Muscle of leg (tissue), 11 donors: ENCODE results near the gene GRID2. TPM values are rescaled to one million over a fixed set of nuclear protein-coding genes. Genes with fewer than 3 reads are reported as not detected.
A peak's percentile ranks its signal among the peaks of the same experiment; 100 is the strongest.
"Not testable (repeated sequence)": the region's sequence is repeated elsewhere in the genome, so short reads cannot be mapped to it uniquely, and the experiment has no call there.

Experiments
- DNase-seq: peaks from one replicate; pipeline ENCODE4 v3.0.0; 2013
- H3K27ac ChIP-seq: one replicate; pipeline ENCODE4 v1.5.1; 2013; ENCODE audit warnings: mild to moderate bottlenecking, low read length, control low read depth
- H3K27me3 ChIP-seq: one replicate; pipeline ENCODE4 v1.6.1; 2013; ENCODE audit warnings: low read length; ENCODE audit not compliant: control insufficient read depth, insufficient read depth
- H3K36me3 ChIP-seq: one replicate; pipeline ENCODE4 v1.6.1; 2013; ENCODE audit warnings: low read length; ENCODE audit not compliant: control insufficient read depth, insufficient read depth
- H3K4me1 ChIP-seq: one replicate; pipeline ENCODE4 v1.6.1; 2013; ENCODE audit warnings: low read length; ENCODE audit not compliant: control insufficient read depth, insufficient read depth
- H3K4me3 ChIP-seq: one replicate; pipeline ENCODE4 v1.5.1; 2013; ENCODE audit warnings: low read length, control low read depth
- H3K9me3 ChIP-seq: replicated peaks from 2 replicates; pipeline ENCODE4 v1.6.1; 2013; ENCODE audit warnings: low read depth, low read length; ENCODE audit not compliant: control insufficient read depth
- WGBS: methylation state at CpG from one replicate; pipeline ENCODE4 v1.1.5; 2013; ENCODE audit warnings: missing lambda C conversion rate; ENCODE audit not compliant: insufficient coverage; 5-methylcytosine and 5-hydroxymethylcytosine counted together
- polyA plus RNA-seq, 8 donors: library from polyadenylated mRNA; unstranded; fragments of 120-200 nt; gene quantifications; one replicate each; pipeline versions ENCODE4 v1.2.1 to v1.2.3, GENCODE V29; 2013; ENCODE audit warnings: inconsistent platforms in 1 of 8, low replicate concordance in 1 of 8; ENCODE audit not compliant: insufficient read length in 8 of 8, insufficient read depth in 1 of 8
- total RNA-seq: library from RNA; stranded (reverse); fragments of 120-200 nt; gene quantifications from one replicate; pipeline ENCODE4 v1.2.4, GENCODE V29; 2013

Gene GRID2
- total and polyA plus RNA-seq, 9 donors: 0.29 to 1.4 (median 0.60) TPM

DNA sequence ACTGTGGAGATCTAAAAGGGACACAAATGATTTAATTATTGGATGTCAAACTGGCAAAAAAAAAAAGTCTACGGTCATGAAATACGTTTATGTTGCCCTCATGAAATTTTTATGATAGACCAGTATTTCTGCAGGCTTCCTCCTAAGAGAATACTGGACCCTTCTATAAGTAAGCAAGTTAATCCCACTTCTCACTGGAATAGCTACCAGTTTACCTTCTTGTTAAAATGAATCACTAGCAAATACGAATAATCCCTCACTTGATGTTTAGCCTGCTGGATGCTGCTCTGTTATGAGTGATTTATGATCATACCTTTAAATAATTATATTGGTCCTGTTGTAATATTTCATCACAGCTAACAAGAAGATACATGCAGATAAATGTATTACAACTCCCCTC, 39.6 kb upstream of the GRID2 start:
- no CpG with 5 or more reads among the region's 3 CpGs for WGBS
- Histone ChIP-seq H3K4me3 (no peak overlapping the region), H3K36me3 (no peaks in the 10 kb centered on the region), H3K4me1 (no peaks in the 10 kb centered on the region), H3K27ac (no peak overlapping the region), H3K9me3 (no peaks in the 10 kb centered on the region), H3K27me3 (no peaks in the 10 kb centered on the region)
- no peak for DNase-seq

DNA sequence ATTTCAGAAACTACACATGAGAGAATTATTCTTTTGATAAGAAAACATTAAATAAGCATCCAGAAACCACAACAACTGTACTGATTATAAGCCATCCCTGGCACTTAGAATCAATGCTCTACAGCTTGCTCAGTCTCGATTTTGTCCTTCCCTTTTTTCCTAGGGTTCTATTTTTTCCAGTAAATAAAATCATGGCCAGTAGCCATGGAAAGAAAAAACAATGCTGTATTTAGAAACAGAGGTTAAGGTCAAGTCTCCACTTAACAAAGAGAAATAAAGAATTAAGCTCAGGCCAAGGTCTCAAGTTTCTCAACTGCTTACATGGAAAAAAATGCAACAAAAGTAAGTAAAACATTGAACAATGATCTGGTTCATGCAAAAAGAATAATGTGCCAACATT, 38.7 kb upstream of the GRID2 start:
- Histone ChIP-seq H3K27ac (no peak overlapping the region), H3K4me3 (no peak overlapping the region), H3K4me1 (no peaks in the 10 kb centered on the region), H3K27me3 (no peaks in the 10 kb centered on the region), H3K36me3 (no peaks in the 10 kb centered on the region), H3K9me3 (no peaks in the 10 kb centered on the region)
- no CpG with 5 or more reads among the region's 1 CpG for WGBS
- DNase-seq: peak; percentile 68

DNA sequence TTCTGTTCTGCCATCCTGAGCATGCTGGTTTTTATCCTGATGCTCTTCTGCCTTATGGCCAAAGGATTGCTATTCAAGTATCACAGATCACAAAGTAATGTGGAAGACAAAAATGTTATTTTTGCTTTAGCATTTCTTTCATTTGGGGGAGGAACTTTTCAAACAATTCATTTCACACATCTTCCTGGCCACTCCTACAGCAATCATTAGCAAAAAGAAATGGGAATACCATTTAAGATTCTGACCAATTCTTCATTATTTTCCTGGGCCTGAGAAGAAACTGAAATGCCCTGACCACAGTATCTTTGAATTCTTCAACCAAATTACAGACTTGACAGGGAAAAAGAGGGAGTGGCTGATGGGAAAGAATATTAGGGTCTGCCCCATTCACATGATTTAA, 38.0 kb upstream of the GRID2 start:
- no peaks in the 10 kb centered on the region for H3K27me3 ChIP-seq
- no peak overlapping the region for H3K4me3 ChIP-seq
- H3K36me3 ChIP-seq: no peaks in the 10 kb centered on the region
- no peaks in the 10 kb centered on the region for H3K9me3 ChIP-seq
- DNase-seq: no peak
- H3K4me1 ChIP-seq: no peaks in the 10 kb centered on the region
- no peak overlapping the region for H3K27ac ChIP-seq

DNA sequence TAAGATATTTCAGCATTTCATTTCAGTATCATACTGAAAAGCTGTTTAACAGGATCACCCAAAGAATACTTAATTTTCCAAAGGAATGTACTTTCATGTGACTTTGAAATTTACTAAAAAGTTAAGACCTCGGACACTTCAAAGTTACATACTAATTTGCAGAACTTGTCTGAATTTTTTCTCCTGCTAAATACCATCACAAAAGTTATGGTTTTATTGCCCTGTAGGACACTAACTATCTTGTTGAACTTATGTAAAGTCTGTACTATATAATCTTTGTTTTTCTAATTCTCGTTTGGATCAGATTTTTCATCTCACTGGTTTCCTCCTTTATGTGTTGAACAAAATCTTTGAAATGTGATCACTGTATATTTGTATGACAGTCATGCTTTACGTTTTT, 37.2 kb upstream of the GRID2 start:
- Histone ChIP-seq H3K27ac (no peak overlapping the region), H3K9me3 (no peaks in the 10 kb centered on the region), H3K27me3 (no peaks in the 10 kb centered on the region), H3K36me3 (no peaks in the 10 kb centered on the region), H3K4me3 (no peak overlapping the region), H3K4me1 (no peaks in the 10 kb centered on the region)
- WGBS: no CpG with 5 or more reads among the region's 3 CpGs
- no peak for DNase-seq

DNA sequence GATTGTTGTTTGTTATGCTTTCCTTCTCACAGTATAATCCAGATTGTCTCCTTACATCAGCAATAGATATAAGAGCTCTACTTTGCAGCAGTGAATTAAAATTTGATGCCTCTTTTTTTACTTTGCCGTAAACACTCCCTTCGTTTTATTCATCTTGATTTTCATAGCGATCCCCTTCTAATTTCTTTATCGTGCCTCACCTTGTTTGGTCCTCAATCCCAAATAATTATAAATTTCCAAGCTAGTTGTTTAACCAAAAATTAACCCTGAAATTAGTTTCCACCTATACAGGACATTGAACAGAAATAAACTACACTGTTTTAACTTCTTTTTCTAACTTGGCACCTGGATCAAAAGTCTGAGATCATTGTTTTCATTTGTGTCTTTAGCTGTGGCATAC, 35.1 kb upstream of the GRID2 start:
- H3K27ac ChIP-seq: no peak overlapping the region
- no peak for DNase-seq
- H3K9me3 ChIP-seq: no peaks in the 10 kb centered on the region
- H3K4me1 ChIP-seq: no peaks in the 10 kb centered on the region
- H3K36me3 ChIP-seq: no peaks in the 10 kb centered on the region
- no peak overlapping the region for H3K4me3 ChIP-seq
- 98% methylated on average over 4 of the region's 4 CpGs for WGBS
- H3K27me3 ChIP-seq: no peaks in the 10 kb centered on the region

DNA sequence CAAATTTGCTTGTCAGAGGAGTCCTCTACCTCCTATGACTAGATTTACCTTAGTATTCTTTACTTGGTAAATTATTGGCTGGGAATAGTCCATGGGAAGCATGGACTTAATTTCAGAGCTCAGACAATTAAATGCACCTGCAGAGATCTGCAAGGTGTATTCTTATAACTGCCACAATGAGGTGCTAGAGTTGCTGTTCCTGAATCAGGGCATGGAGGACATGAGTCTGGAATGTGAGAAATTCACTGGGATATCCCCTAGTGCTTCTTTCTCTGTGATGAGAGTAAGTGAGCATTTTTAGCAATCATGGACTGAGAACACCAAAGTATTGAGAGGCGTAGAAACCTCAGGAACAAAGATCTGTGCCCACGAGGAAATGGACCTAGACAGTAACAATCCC, 32.9 kb upstream of the GRID2 start:
- Histone ChIP-seq H3K9me3 (no peaks in the 10 kb centered on the region), H3K27me3 (no peaks in the 10 kb centered on the region), H3K4me1 (no peaks in the 10 kb centered on the region), H3K4me3 (no peak overlapping the region), H3K27ac (no peak overlapping the region), H3K36me3 (no peaks in the 10 kb centered on the region)
- DNase-seq: no peak
- WGBS: no CpG with 5 or more reads among the region's 2 CpGs

DNA sequence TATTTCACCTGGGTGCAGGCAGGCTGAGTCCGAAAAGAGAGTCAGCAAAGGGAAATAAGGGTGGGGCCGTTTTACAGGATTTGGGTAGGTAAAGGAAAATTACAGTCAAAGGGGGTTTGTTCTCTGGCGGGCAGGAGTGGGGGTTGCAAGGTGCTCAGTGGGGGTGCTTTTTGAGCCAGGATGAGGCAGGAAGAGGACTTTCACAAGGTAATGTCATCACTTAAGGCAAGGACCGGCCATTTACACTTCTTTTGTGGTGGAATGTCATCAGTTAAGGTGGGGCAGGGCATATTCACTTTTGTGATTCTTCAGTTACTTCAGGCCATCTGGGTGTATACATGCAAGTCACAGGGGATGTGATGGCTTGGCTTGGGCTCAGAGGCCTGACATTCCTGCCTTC, 32.2 kb upstream of the GRID2 start:
- no CpG with 5 or more reads among the region's 4 CpGs for WGBS
- H3K27ac ChIP-seq, DNase-seq, H3K9me3 ChIP-seq, H3K4me3 ChIP-seq, H3K27me3 ChIP-seq, H3K4me1 ChIP-seq, H3K36me3 ChIP-seq: not testable (repeated sequence)

DNA sequence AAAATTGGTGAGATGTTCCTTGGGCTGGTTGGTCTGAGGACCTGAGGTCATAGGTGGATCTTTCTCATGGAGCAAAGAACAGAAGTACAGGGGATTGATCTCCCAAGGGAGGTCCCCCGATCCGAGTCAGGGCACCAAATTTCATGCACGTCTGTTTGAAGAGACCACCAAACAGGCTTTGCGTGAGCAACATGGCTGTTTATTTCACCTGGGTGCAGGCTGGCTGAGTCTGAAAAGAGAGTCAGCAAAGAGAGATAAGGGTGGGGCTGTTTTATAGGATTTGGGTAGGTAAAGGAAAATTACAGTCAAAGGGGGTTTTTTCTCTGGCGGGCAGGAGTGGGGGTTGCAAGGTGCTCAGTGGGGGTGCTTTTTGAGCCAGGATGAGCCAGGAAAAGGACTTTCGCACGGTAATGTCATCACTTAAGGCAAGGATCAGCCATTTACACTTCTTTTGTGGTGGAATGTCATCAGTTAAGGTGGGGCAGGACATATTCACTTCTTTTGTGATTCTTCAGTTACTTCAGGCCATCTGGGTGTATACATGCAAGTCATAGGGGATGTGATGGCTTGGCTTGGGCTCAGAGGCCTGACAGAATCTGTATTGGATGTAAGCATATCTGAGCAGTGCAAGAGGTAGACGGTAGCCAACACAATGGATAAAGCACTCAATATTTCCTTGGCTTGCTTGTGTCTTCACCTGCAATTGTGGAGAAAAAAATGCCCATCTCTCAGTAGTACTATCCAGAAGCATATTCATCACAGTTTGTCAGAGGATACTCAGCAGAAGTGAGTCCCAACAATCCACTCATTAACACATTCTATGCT, 26.5 kb upstream of the GRID2 start:
- WGBS: 78% methylated on average over 8 of the region's 8 CpGs
- H3K36me3 ChIP-seq, H3K4me3 ChIP-seq, H3K27ac ChIP-seq, DNase-seq, H3K27me3 ChIP-seq, H3K9me3 ChIP-seq, H3K4me1 ChIP-seq: not testable (repeated sequence)

DNA sequence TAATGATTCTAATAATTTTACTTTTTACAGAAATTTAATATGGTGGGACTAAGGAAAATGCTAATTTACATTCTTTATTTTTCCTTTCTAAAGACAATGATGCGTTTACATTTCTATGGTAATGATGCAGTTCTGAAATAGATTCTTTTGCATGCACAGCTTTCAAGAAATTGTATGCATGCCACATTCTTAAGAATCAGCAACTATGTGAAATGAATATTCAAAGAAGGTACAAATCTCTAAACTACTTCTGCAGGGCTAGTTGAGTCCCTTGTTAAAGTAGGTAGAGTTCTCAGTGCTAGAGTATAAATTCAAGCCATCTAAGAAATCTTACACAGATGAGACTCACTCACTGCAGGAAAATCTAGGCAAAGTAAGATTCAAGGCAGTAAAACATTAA, 24.5 kb upstream of the GRID2 start:
- Histone ChIP-seq H3K4me1 (no peaks in the 10 kb centered on the region), H3K4me3 (no peak overlapping the region), H3K27ac (no peak overlapping the region), H3K27me3 (no peaks in the 10 kb centered on the region), H3K36me3 (no peaks in the 10 kb centered on the region), H3K9me3 (no peaks in the 10 kb centered on the region)
- no peak for DNase-seq
- no CpG with 5 or more reads among the region's 1 CpG for WGBS

DNA sequence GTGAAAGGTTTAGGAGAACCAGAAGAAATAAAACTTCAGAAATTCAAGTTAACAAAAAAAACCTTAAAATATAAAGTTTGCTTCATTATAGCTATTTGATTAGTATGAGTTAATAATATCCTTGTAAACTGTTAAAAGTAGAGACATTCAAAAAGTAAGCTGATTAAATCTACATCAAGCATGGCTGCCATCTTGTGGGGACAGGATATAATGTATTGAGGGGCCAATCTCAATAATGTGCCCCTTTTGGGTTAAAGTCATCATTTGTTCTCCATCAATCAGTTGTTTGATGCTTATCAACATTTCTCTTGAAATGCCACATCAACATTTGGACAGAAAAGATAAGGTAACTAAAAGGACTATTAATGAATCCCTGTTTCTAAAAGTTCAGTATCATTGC, 4.6 kb upstream of the GRID2 start:
- Histone ChIP-seq H3K27ac (no peak overlapping the region), H3K4me3 (no peak overlapping the region), H3K9me3 (no peaks in the 10 kb centered on the region), H3K27me3 (peaks cover 6% of the 10 kb centered on the region), H3K4me1 (peaks cover 6% of the 10 kb centered on the region), H3K36me3 (no peaks in the 10 kb centered on the region)
- peak; percentile 5 for DNase-seq

DNA sequence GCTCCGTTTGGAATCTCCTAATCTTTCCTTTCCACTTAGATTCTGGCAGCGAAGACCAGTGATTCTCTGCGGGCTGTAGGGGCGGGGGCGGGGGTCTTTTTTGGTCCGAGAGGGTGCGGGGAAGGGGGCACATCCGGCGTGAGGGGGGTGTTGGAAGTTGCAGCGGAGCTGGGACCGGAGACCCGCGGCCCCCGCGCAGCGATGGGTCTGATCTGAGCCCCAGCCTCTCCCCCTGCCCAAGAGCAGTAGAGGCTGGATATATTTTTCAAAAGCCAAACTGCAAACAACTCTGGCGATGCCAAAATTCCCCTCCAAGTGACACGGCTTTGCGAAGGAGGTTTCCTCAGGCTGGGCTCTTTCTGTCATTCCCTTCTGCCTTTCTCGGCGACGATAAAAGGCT, 355 bp downstream of the GRID2 start:
- H3K4me1 ChIP-seq: peaks cover 21% of the 10 kb centered on the region
- peak overlapping the region; percentile 55 for H3K4me3 ChIP-seq
- H3K9me3 ChIP-seq: no peaks in the 10 kb centered on the region
- no peaks in the 10 kb centered on the region for H3K36me3 ChIP-seq
- 0% methylated on average over 6 of the region's 22 CpGs for WGBS
- no peak overlapping the region for H3K27ac ChIP-seq
- DNase-seq: peak; percentile 33
- H3K27me3 ChIP-seq: peaks cover 28% of the 10 kb centered on the region
